DND-41 (cell line): ENCODE results near the gene TNS1.

Source experiments
- ATAC-seq: fragments of 200-7000 bp; cut with Tn5 transposase; 3 replicates; pipeline ENCODE4 v1.9.1; 2021; ENCODE audit warnings: low read depth; ENCODE audit not compliant: insufficient read depth
- DNase-seq: peaks from one replicate; pipeline ENCODE4 v3.0.0-alpha.2; 2020
- H2AFZ ChIP-seq: 2 replicates; pipeline ENCODE4 v1.6.0; 2012; ENCODE audit warnings: low read depth, low read length
- H3K27ac ChIP-seq: 2 replicates; pipeline ENCODE4 v1.5.1; 2012; ENCODE audit warnings: low read length, inconsistent platforms
- H3K27me3 ChIP-seq: fragments of 200-600 bp; sonication (generic); 2 replicates; pipeline ENCODE4 v1.6.0; 2012; ENCODE audit warnings: low read length, mild to moderate bottlenecking, inconsistent platforms; ENCODE audit not compliant: insufficient read depth, poor library complexity
- H3K36me3 ChIP-seq: 2 replicates; pipeline ENCODE4 v1.5.1; 2012; ENCODE audit warnings: low read length, inconsistent platforms; ENCODE audit not compliant: insufficient read depth
- H3K4me1 ChIP-seq: 2 replicates; pipeline ENCODE4 v1.5.1; 2012; ENCODE audit warnings: mild to moderate bottlenecking, low read length; ENCODE audit not compliant: insufficient read depth
- H3K4me2 ChIP-seq: 2 replicates; pipeline ENCODE4 v1.6.0; 2012; ENCODE audit warnings: mild to moderate bottlenecking, moderate library complexity, low read length, inconsistent platforms; ENCODE audit not compliant: insufficient read depth
- H3K4me3 ChIP-seq, 2 experiments: fragments of 200-600 bp in 1 of 2; shearing (Covaris generic) in 1 of 2; 2 replicates each; pipeline ENCODE4 v1.5.1; 2012 to 2016; ENCODE audit warnings: inconsistent platforms in 2 of 2, low read length in 2 of 2, mild to moderate bottlenecking in 2 of 2, low read depth in 1 of 2, moderate library complexity in 1 of 2
- H3K79me2 ChIP-seq: 2 replicates; pipeline ENCODE4 v1.6.0; 2012; ENCODE audit warnings: low read length, inconsistent platforms; ENCODE audit not compliant: insufficient read depth
- H3K9ac ChIP-seq: 2 replicates; pipeline ENCODE4 v1.6.0; 2012; ENCODE audit warnings: low read depth, mild to moderate bottlenecking, inconsistent platforms, low read length, moderate library complexity
- H3K9me3 ChIP-seq: 2 replicates; pipeline ENCODE4 v1.5.1; 2012; ENCODE audit warnings: low read length, moderate library complexity, mild to moderate bottlenecking, inconsistent platforms; ENCODE audit not compliant: insufficient read depth, severe bottlenecking
- H4K20me1 ChIP-seq: 2 replicates; pipeline ENCODE4 v1.6.0; 2012; ENCODE audit warnings: low read length; ENCODE audit not compliant: insufficient read depth
- EZH2 ChIP-seq: IDR thresholded peaks from 3 replicates; pipeline ENCODE4 v1.6.1; 2012; ENCODE audit warnings: borderline replicate concordance, low read depth, mild to moderate bottlenecking, moderate library complexity, low read length, inconsistent platforms; ENCODE audit not compliant: severe bottlenecking
- TF ChIP-seq, protein P1 (sequence below): IDR thresholded peaks from 2 replicates; pipeline ENCODE4 v1.5.1; 2012; ENCODE audit warnings: borderline replicate concordance, low read length, moderate library complexity, mild to moderate bottlenecking; ENCODE audit not compliant: poor library complexity, severe bottlenecking; ENCODE audit errors: extremely low read depth

TNS1 gene

DNA sequence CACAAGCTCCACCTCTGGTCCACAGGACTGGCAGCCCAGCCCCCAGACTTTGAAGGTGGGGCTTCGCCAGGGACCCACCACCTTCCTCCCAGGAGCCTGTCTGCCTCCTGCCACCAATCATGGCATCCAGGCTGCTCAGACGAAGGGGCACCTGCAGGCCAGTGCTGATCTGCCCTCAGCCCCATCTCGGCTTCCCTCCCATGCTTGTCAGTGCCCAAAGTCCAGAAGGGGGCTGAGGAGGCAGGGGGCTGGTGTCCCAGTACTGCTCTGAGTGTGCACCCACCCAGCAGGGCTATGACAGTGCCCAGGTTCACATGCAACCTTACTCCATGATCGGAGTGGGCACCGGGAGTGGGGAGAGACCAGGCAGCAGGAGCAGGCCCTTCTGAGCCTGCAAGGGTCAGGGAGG, 40.9 kb upstream of the TNS1 start:
- TF ChIP-seq, protein P1, sequence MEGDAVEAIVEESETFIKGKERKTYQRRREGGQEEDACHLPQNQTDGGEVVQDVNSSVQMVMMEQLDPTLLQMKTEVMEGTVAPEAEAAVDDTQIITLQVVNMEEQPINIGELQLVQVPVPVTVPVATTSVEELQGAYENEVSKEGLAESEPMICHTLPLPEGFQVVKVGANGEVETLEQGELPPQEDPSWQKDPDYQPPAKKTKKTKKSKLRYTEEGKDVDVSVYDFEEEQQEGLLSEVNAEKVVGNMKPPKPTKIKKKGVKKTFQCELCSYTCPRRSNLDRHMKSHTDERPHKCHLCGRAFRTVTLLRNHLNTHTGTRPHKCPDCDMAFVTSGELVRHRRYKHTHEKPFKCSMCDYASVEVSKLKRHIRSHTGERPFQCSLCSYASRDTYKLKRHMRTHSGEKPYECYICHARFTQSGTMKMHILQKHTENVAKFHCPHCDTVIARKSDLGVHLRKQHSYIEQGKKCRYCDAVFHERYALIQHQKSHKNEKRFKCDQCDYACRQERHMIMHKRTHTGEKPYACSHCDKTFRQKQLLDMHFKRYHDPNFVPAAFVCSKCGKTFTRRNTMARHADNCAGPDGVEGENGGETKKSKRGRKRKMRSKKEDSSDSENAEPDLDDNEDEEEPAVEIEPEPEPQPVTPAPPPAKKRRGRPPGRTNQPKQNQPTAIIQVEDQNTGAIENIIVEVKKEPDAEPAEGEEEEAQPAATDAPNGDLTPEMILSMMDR = no peak
- no peak for TF ChIP-seq EZH2
- Histone ChIP-seq H3K27me3 (peaks cover 10% of the 10 kb centered on the region), H3K4me3 (no peak overlapping the region), H4K20me1 (no peaks in the 10 kb centered on the region), H3K36me3 (no peaks in the 10 kb centered on the region), H3K4me1 (no peaks in the 10 kb centered on the region), H3K9ac (no peak overlapping the region), H3K4me2 (no peak overlapping the region), H2AFZ (no peak overlapping the region), H3K9me3 (no peaks in the 10 kb centered on the region), H3K79me2 (no peaks in the 10 kb centered on the region), H3K27ac (no peak overlapping the region)
- no peak for DNase-seq
- no peak for ATAC-seq

DNA sequence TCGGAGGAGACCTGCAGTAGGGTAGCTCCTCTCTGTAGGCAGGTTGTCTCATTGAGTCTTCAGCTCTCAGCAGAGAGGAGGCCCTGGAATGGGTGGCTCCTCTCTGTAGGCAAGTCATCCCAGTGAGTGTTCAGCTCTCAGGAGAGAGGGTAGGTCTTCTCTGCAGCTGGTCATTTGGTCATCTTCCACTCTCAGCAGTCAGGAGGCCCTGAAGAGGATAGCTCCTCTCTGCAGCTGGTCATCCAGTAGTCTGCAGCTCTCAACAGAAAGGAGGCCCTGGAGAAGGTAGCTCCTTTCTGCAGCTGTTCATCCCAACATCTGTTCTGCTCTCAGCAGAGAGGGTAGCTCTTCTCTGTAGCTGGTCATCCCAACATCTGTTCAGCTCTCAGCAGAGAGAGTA, 40.3 kb upstream of the TNS1 start:
- Histone ChIP-seq H3K9ac (no peak overlapping the region), H3K27ac (no peak overlapping the region), H3K27me3 (peaks cover 12% of the 10 kb centered on the region), H3K4me1 (no peaks in the 10 kb centered on the region), H2AFZ (no peak overlapping the region), H3K36me3 (no peaks in the 10 kb centered on the region), H3K9me3 (no peaks in the 10 kb centered on the region), H3K79me2 (no peaks in the 10 kb centered on the region), H4K20me1 (no peaks in the 10 kb centered on the region), H3K4me2 (no peak overlapping the region), H3K4me3 (no peak overlapping the region)
- DNase-seq (no peak), ATAC-seq (no peak)
- TF ChIP-seq, protein P1 = no peak
- TF ChIP-seq EZH2 = no peak

DNA sequence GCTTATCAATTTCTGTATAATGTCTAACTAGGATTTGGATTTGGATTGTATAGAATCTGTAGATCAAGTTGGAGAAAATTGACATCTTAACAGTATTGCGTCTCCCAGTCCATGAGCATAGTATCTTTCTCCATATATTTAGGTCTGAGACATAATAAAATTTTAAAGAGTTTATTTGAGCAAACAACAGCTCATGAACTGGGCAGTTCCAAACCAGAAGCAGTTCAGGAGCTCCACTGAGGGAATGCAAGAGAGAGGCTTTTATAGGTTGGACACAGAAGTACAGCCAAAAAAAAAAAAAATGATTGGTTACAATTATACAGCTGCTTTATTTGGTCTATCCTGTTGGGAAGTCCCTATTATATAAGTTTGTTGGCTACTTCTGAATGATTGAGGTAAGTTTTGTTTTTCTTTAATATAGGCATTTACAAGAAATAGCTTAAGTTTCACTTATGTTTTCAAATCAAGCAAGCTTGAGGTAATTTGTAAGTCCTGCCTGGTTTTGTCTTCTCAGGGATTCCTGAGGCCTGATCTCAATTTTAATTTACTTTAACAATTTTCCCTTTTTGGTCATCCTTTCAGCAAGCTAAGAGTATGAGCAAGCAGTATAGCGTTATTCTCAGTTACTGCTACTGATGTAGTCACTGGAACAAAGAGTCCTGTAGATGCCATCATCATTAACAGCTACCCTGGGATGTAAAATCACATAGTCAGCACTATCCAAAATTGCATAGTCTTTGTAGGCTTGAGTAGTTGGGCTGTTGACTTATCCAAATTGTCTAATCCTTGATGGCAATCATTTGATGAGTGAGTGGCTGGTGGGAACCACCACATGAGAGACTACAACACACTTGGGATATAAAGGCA, 38.7 kb upstream of the TNS1 start:
- Histone ChIP-seq H3K27me3 (peaks cover 9% of the 10 kb centered on the region), H3K9ac (no peak overlapping the region), H3K9me3 (no peaks in the 10 kb centered on the region), H3K79me2 (no peaks in the 10 kb centered on the region), H3K4me3 (no peak overlapping the region), H3K4me1 (no peaks in the 10 kb centered on the region), H3K27ac (no peak overlapping the region), H3K4me2 (no peak overlapping the region), H2AFZ (no peak overlapping the region), H3K36me3 (no peaks in the 10 kb centered on the region), H4K20me1 (no peaks in the 10 kb centered on the region)
- TF ChIP-seq, protein P1 = no peak
- no peak for TF ChIP-seq EZH2
- DNase-seq = no peak
- no peak for ATAC-seq
